CD14-positive monocyte (primary cell): ENCODE data around the gene KLK15. TPM values are rescaled to one million over a fixed set of nuclear protein-coding genes. Genes with fewer than 3 reads are reported as not detected.

Source experiments
- DNase-seq, 3 donors: peaks; one replicate each; pipeline ENCODE4 v3.0.0-alpha.2; 2011 to 2022
- H2AFZ ChIP-seq: 2 replicates; pipeline ENCODE4 v1.6.0; 2012; ENCODE audit warnings: mild to moderate bottlenecking, low read depth, low read length, inconsistent platforms; ENCODE audit not compliant: insufficient read depth, poor library complexity, severe bottlenecking
- H3K27ac ChIP-seq, 2 donors: 1 replicate in 1 of 2; 2 replicates in 1 of 2; pipeline ENCODE4 v1.5.1; 2012 to 2013; ENCODE audit warnings: low read length in 2 of 2, control low read depth in 1 of 2, inconsistent platforms in 1 of 2, low read depth in 1 of 2, mild to moderate bottlenecking in 1 of 2
- H3K27me3 ChIP-seq, 2 donors: one replicate each; pipeline versions ENCODE4 v1.6.0 to v1.6.1; 2011 to 2013; ENCODE audit warnings: low read length in 2 of 2; ENCODE audit not compliant: control insufficient read depth in 2 of 2, insufficient read depth in 2 of 2
- H3K36me3 ChIP-seq, 2 donors: replicated peaks in 1 of 2; 1 replicate in 1 of 2; 2 replicates in 1 of 2; pipeline versions ENCODE4 v1.5.1 to v1.6.1; 2012 to 2013; ENCODE audit warnings: low read length in 2 of 2, control low read depth in 1 of 2, inconsistent platforms in 1 of 2, mild to moderate bottlenecking in 1 of 2; ENCODE audit not compliant: insufficient read depth in 2 of 2, control insufficient read depth in 1 of 2
- H3K4me1 ChIP-seq, 2 donors: 1 replicate in 1 of 2; 2 replicates in 1 of 2; pipeline versions ENCODE4 v1.5.1 to v1.6.1; 2012 to 2013; ENCODE audit warnings: low read length in 2 of 2, control low read depth in 1 of 2, inconsistent platforms in 1 of 2, mild to moderate bottlenecking in 1 of 2, moderate library complexity in 1 of 2; ENCODE audit not compliant: insufficient read depth in 2 of 2, control insufficient read depth in 1 of 2
- H3K4me2 ChIP-seq: replicated peaks from 2 replicates; pipeline ENCODE3; 2012; ENCODE audit warnings: low read length, moderate library complexity, mild to moderate bottlenecking; ENCODE audit not compliant: poor library complexity, severe bottlenecking; ENCODE audit errors: extremely low read depth
- H3K4me3 ChIP-seq, 3 experiments: fragments of 200-600 bp in 1 of 3; sonication (generic) in 1 of 3; replicated peaks in 1 of 3; 1 replicate in 2 of 3; 2 replicates in 1 of 3; pipeline ENCODE4 v1.5.1; 2011 to 2013; ENCODE audit warnings: low read length in 3 of 3, mild to moderate bottlenecking in 3 of 3, control low read depth in 2 of 3, low read depth in 2 of 3, inconsistent platforms in 1 of 3, moderate library complexity in 1 of 3
- H3K79me2 ChIP-seq: 2 replicates; pipeline ENCODE4 v1.6.0; 2012; ENCODE audit warnings: mild to moderate bottlenecking, control low read depth, inconsistent platforms, low read length, moderate library complexity; ENCODE audit not compliant: insufficient read depth
- H3K9ac ChIP-seq: 2 replicates; pipeline ENCODE4 v1.6.0; 2017; ENCODE audit warnings: low read length, mild to moderate bottlenecking; ENCODE audit not compliant: insufficient read depth, poor library complexity, severe bottlenecking
- H3K9me3 ChIP-seq, 2 donors: replicated peaks in 1 of 2; 1 replicate in 1 of 2; 2 replicates in 1 of 2; pipeline versions ENCODE4 v1.5.1 to v1.6.1; 2012 to 2013; ENCODE audit warnings: low read length in 2 of 2, control low read depth in 1 of 2; ENCODE audit not compliant: control insufficient read depth in 1 of 2, insufficient read depth in 1 of 2
- H4K20me1 ChIP-seq: 2 replicates; pipeline ENCODE4 v1.6.0; 2012; ENCODE audit warnings: mild to moderate bottlenecking, low read length, control low read depth, moderate library complexity; ENCODE audit not compliant: insufficient read depth
- H3K27ac Mint-ChIP-seq, 7 donors: one replicate each; pipeline ENCODE4 v1.8.0; 2020; ENCODE audit warnings: mild to moderate bottlenecking in 7 of 7, mixed read lengths in 7 of 7, moderate library complexity in 6 of 7, inconsistent platforms in 2 of 7
- H3K27me3 Mint-ChIP-seq, 3 donors: one replicate each; pipeline ENCODE4 v1.8.0; 2021 to 2022; ENCODE audit warnings: low read depth in 3 of 3, mild to moderate bottlenecking in 3 of 3, mixed read lengths in 3 of 3, moderate library complexity in 3 of 3, inconsistent platforms in 1 of 3
- H3K36me3 Mint-ChIP-seq, 2 donors: one replicate each; pipeline ENCODE4 v1.8.0; 2020; ENCODE audit warnings: mixed read lengths in 2 of 2, inconsistent platforms in 1 of 2, mild to moderate bottlenecking in 1 of 2
- H3K4me1 Mint-ChIP-seq: one replicate; pipeline ENCODE4 v1.8.0; 2020; ENCODE audit warnings: mild to moderate bottlenecking, mixed read lengths
- H3K4me3 Mint-ChIP-seq, 2 donors: one replicate each; pipeline ENCODE4 v1.8.0; 2020; ENCODE audit warnings: mild to moderate bottlenecking in 2 of 2, mixed read lengths in 2 of 2, moderate library complexity in 1 of 2
- H3K9me3 Mint-ChIP-seq, 7 donors: one replicate each; pipeline ENCODE4 v1.8.0; 2020 to 2022; ENCODE audit warnings: mixed read lengths in 7 of 7, mild to moderate bottlenecking in 6 of 7, moderate library complexity in 6 of 7, inconsistent platforms in 2 of 7
- CTCF ChIP-seq: fragments of 200-600 bp; IDR thresholded peaks from one replicate; pipeline ENCODE4 v1.8.0; 2022; ENCODE audit warnings: antibody characterized with exemption, mild to moderate bottlenecking
- WGBS: methylation state at CpG from one replicate; pipeline ENCODE4 v1.1.5; 2013; ENCODE audit warnings: missing lambda C conversion rate; ENCODE audit not compliant: insufficient coverage; 5-methylcytosine and 5-hydroxymethylcytosine counted together
- intact Hi-C, 2 donors: fragments of 100-400 bp; cut with micrococcal nuclease; formaldehyde crosslinking; loops; one replicate each; pipeline versions ENCODE4 v1.15.0 to v1.15.1; 2023
- polyA plus RNA-seq, 3 donors: library from polyadenylated mRNA; depleted of rRNA in 1 of 3; unstranded in 2 of 3; stranded (reverse) in 1 of 3; fragments of 300-500 nt in 2 of 3; fragments of >200 nt in 1 of 3; fragmentation: Illumina TruSeq in 2 of 3; gene quantifications; 1 replicate in 2 of 3; 2 replicates in 1 of 3; pipeline ENCODE4 v1.2.3, GENCODE V29; 2012 to 2021

The KLK15 gene
- polyA plus RNA-seq, 3 donors, result not detected

GRCh38 chr19:50821622-50822021 is 11.8 kb downstream of the KLK15 start:
- Mint-ChIP-seq H3K27me3 (peaks cover 64 to 70% (median 67%) of the 10 kb centered on the region in 3 donors), H3K4me1 (peaks cover 29% of the 10 kb centered on the region), H3K27ac (no peak overlapping the region), H3K36me3 (peaks cover 0 to 3% of the 10 kb centered on the region in 2 donors), H3K9me3 (peaks cover 0 to 13% (median 5%) of the 10 kb centered on the region in 7 donors), H3K4me3 (no peak overlapping the region)
- no peak for TF ChIP-seq CTCF
- H3K9me3 ChIP-seq, result no peaks in the 10 kb centered on the region
- peaks cover 0 to 45% of the 10 kb centered on the region in 2 donors for H3K27me3 ChIP-seq
- no peaks in the 10 kb centered on the region for H3K79me2 ChIP-seq
- no peaks in the 10 kb centered on the region for H3K36me3 ChIP-seq
- H3K27ac ChIP-seq, result no peak overlapping the region
- H3K4me1 ChIP-seq, result peaks cover 21 to 27% of the 10 kb centered on the region in 2 donors
- H4K20me1 ChIP-seq, result no peaks in the 10 kb centered on the region
- intact Hi-C loops, result no loop called here
- no peak for DNase-seq
- no peak overlapping the region for H3K4me2 ChIP-seq
- H3K4me3 ChIP-seq, result no peak overlapping the region
- H2AFZ ChIP-seq, result no peak overlapping the region
- 69% methylated on average over 8 of the region's 8 CpGs for WGBS
- no peak overlapping the region for H3K9ac ChIP-seq

- H4K20me1 ChIP-seq, result no peaks in the 10 kb centered on the region
- H3K9me3 Mint-ChIP-seq, result peaks cover 0 to 13% (median 6%) of the 10 kb centered on the region in 7 donors
- H3K27me3 Mint-ChIP-seq, result peaks cover 68 to 73% (median 71%) of the 10 kb centered on the region in 3 donors
- peak overlapping the region; percentile 31 to 58 for H3K4me3 Mint-ChIP-seq
- no peak overlapping the region for H3K27ac ChIP-seq
- no peaks in the 10 kb centered on the region for H3K79me2 ChIP-seq
- no peaks in the 10 kb centered on the region for H3K9me3 ChIP-seq
- DNase-seq, result no peak
- no peak overlapping the region for H3K9ac ChIP-seq
- peaks cover 0 to 45% of the 10 kb centered on the region in 2 donors for H3K27me3 ChIP-seq
- no peak for TF ChIP-seq CTCF
- no peak overlapping the region for H3K27ac Mint-ChIP-seq
- peak overlapping the region; percentile 65 for H3K4me2 ChIP-seq
- peak overlapping the region in 2 of 3 experiments; percentile 14 to 43 for H3K4me3 ChIP-seq
- peak overlapping the region; percentile 62 for H2AFZ ChIP-seq
- H3K4me1 ChIP-seq, result peaks cover 21 to 27% of the 10 kb centered on the region in 2 donors
- peaks cover 0 to 3% of the 10 kb centered on the region in 2 donors for H3K36me3 Mint-ChIP-seq
- WGBS, result 75% methylated on average over 3 of the region's 4 CpGs
- intact Hi-C loops, result no loop called here
- H3K36me3 ChIP-seq, result no peaks in the 10 kb centered on the region
- H3K4me1 Mint-ChIP-seq, result peaks cover 29% of the 10 kb centered on the region
These were observed 12.1 kb downstream of the KLK15 start for GRCh38 chr19:50821248-50821612.
